Caco-2 (cell line): ENCODE results near the gene WDR20. TPM values are rescaled to one million over a fixed set of nuclear protein-coding genes. Genes with fewer than 3 reads are reported as not detected.

Source experiments
- BruUV-seq: library from RNA; stranded (reverse); fragments of 400-500 nt; replicated peaks from 2 replicates; lab custom pipeline; 2021; lab: Mats Ljungman, UMichigan
- CTCF ChIA-PET: fragments of 300-600 bp; sonication (Branson Sonifier 250); formaldehyde crosslinking; loops from one replicate; lab custom pipeline; 2022; ENCODE audit warnings: antibody characterized with exemption; lab: Charles Lee
- POLR2A ChIA-PET: fragments of 300-600 bp; sonication (Branson Sonifier 250); formaldehyde crosslinking; loops from one replicate; lab custom pipeline; 2022; ENCODE audit warnings: antibody characterized with exemption; lab: Charles Lee
- DNase-seq, 2 experiments: peaks; one replicate each; pipeline versions ENCODE4 v3.0.0 to v3.0.0-alpha.2; 2020 to 2022
- H3K27me3 ChIP-seq: replicated peaks from 2 replicates; pipeline ENCODE4 v1.6.0; 2011; ENCODE audit warnings: low read length; ENCODE audit not compliant: control insufficient read depth, insufficient read depth
- H3K36me3 ChIP-seq: 2 replicates; pipeline ENCODE4 v1.5.1; 2011; ENCODE audit warnings: low read length; ENCODE audit not compliant: control insufficient read depth, insufficient read depth
- H3K4me1 ChIP-seq: fragments of 250-450 bp; sonication (Bioruptor Pico); 2 replicates; pipeline ENCODE4 v1.5.1; 2020; ENCODE audit warnings: mild to moderate bottlenecking
- H3K4me3 ChIP-seq: 2 replicates; pipeline ENCODE4 v1.5.1; 2011; ENCODE audit warnings: low read depth, mild to moderate bottlenecking, control low read depth, low read length
- H3K9me3 ChIP-seq: fragments of 250-450 bp; sonication (Bioruptor Pico); 2 replicates; pipeline ENCODE4 v1.5.1; 2020; ENCODE audit warnings: mild to moderate bottlenecking, moderate library complexity
- H3K27ac Mint-ChIP-seq: one replicate; pipeline ENCODE4 v1.8.0; 2022; ENCODE audit warnings: mixed read lengths; ENCODE audit not compliant: unreplicated experiment
- H3K27me3 Mint-ChIP-seq: one replicate; pipeline ENCODE4 v1.8.0; 2022; ENCODE audit warnings: mixed read lengths; ENCODE audit not compliant: insufficient read depth, unreplicated experiment
- H3K36me3 Mint-ChIP-seq: one replicate; pipeline ENCODE4 v1.8.0; 2022; ENCODE audit warnings: mild to moderate bottlenecking, mixed read lengths; ENCODE audit not compliant: insufficient read depth, unreplicated experiment
- H3K4me1 Mint-ChIP-seq: one replicate; pipeline ENCODE4 v1.8.0; 2022; ENCODE audit warnings: low read depth, mixed read lengths; ENCODE audit not compliant: unreplicated experiment
- H3K4me3 Mint-ChIP-seq: one replicate; pipeline ENCODE4 v1.8.0; 2022; ENCODE audit warnings: mild to moderate bottlenecking, moderate library complexity, mixed read lengths; ENCODE audit not compliant: unreplicated experiment
- H3K9me3 Mint-ChIP-seq: one replicate; pipeline ENCODE4 v1.8.0; 2022; ENCODE audit warnings: mixed read lengths; ENCODE audit not compliant: unreplicated experiment
- CTCF ChIP-seq, 2 experiments: fragments of 200-600 bp in 1 of 2; IDR thresholded peaks; 1 replicate in 1 of 2; 2 replicates in 1 of 2; pipeline versions ENCODE4 v1.5.1 to v1.8.0; 2011 to 2022; ENCODE audit warnings: antibody characterized with exemption in 1 of 2, control low read depth in 1 of 2, inconsistent platforms in 1 of 2, low read depth in 1 of 2, low read length in 1 of 2, mild to moderate bottlenecking in 1 of 2, moderate library complexity in 1 of 2; ENCODE audit not compliant: insufficient read depth in 1 of 2, severe bottlenecking in 1 of 2, unreplicated experiment in 1 of 2
- intact Hi-C: fragments of 100-400 bp; cut with micrococcal nuclease; formaldehyde crosslinking; loops from one replicate; pipeline ENCODE4 v1.10.0; 2022; ENCODE audit not compliant: unreplicated experiment
- total RNA-seq: library from RNA; stranded (reverse); gene quantifications from 2 replicates; pipeline ENCODE4 v1.2.3, GENCODE V29; 2022

Gene WDR20
- total RNA-seq, 1 experiment from 2014 or later, result 32.5 TPM

- H3K4me3 Mint-ChIP-seq, result no peak overlapping the region
These were observed 47.9 kb downstream of the WDR20 start for GRCh38 chr14:102187568-102188001.

GRCh38 chr14:102188187-102188586 lies 48.5 kb downstream of the WDR20 start:
- ChIA-PET POLR2A (interaction anchor here (0.5 kb wide), 1 partner anchor 162 kb away, joined by 4 read pairs; no protein-coding TSS in a partner anchor), CTCF (no interaction called here)
- no peaks in the 10 kb centered on the region for H3K27me3 ChIP-seq
- H3K4me3 Mint-ChIP-seq, result no peak overlapping the region
- H3K4me1 Mint-ChIP-seq, result peaks cover 6% of the 10 kb centered on the region
- BruUV-seq, result no TSS peak
- H3K27ac Mint-ChIP-seq, result no peak overlapping the region
- H3K9me3 ChIP-seq, result no peaks in the 10 kb centered on the region
- H3K36me3 ChIP-seq, result no peaks in the 10 kb centered on the region; the same call in 1 of the 2 replicates
- H3K36me3 Mint-ChIP-seq, result peaks cover 22% of the 10 kb centered on the region
- H3K27me3 Mint-ChIP-seq, result no peaks in the 10 kb centered on the region
- H3K4me3 ChIP-seq, result no peak overlapping the region
- intact Hi-C loops, result no loop called here
- no peaks in the 10 kb centered on the region for H3K9me3 Mint-ChIP-seq
- peaks cover 17% of the 10 kb centered on the region; the same call in 1 of the 2 replicates for H3K4me1 ChIP-seq
- TF ChIP-seq CTCF (IDR thresholded peaks at IDR 0.05; ENCODE audit: insufficient read depth in 1 of 2, low read depth in 1 of 2, low read length in 1 of 2, severe bottlenecking in 1 of 2, unreplicated experiment in 1 of 2), result no peak
- no peak for DNase-seq

More at GRCh38 chr14:102187568-102188001, 47.9 kb downstream of the WDR20 start:
- H3K27ac Mint-ChIP-seq, result no peak overlapping the region
- no peaks in the 10 kb centered on the region for H3K27me3 ChIP-seq
- no peaks in the 10 kb centered on the region for H3K9me3 ChIP-seq
- H3K36me3 ChIP-seq, result no peaks in the 10 kb centered on the region; the same call in 1 of the 2 replicates
- no TSS peak for BruUV-seq
- ChIA-PET CTCF (interaction anchor here (0.7 kb wide), 1 partner anchor 126 kb away, joined by 5 read pairs; no protein-coding TSS in a partner anchor), POLR2A (interaction anchor here (0.5 kb wide), 1 partner anchor 163 kb away, joined by 4 read pairs; no protein-coding TSS in a partner anchor)
- no peak for DNase-seq
- H3K9me3 Mint-ChIP-seq, result no peaks in the 10 kb centered on the region
- TF ChIP-seq CTCF (IDR thresholded peaks at IDR 0.05; ENCODE audit: insufficient read depth in 1 of 2, low read depth in 1 of 2, low read length in 1 of 2, severe bottlenecking in 1 of 2, unreplicated experiment in 1 of 2), result no peak
- H3K4me3 ChIP-seq, result no peak overlapping the region
- H3K4me1 ChIP-seq, result peaks cover 17% of the 10 kb centered on the region; the same call in 1 of the 2 replicates
- peaks cover 22% of the 10 kb centered on the region for H3K36me3 Mint-ChIP-seq
- intact Hi-C loops, result no loop called here
- no peaks in the 10 kb centered on the region for H3K27me3 Mint-ChIP-seq
- peaks cover 6% of the 10 kb centered on the region for H3K4me1 Mint-ChIP-seq

- Mint-ChIP-seq H3K4me1 (peaks cover 6% of the 10 kb centered on the region), H3K27me3 (no peaks in the 10 kb centered on the region), H3K36me3 (peaks cover 22% of the 10 kb centered on the region), H3K9me3 (no peaks in the 10 kb centered on the region), H3K4me3 (no peak overlapping the region), H3K27ac (peak overlapping the region; percentile 72)
- no peaks in the 10 kb centered on the region for H3K9me3 ChIP-seq
- H3K4me1 ChIP-seq, result peaks cover 17% of the 10 kb centered on the region; the same call in 1 of the 2 replicates
- TF ChIP-seq CTCF (IDR thresholded peaks at IDR 0.05; ENCODE audit: insufficient read depth in 1 of 2, low read depth in 1 of 2, low read length in 1 of 2, severe bottlenecking in 1 of 2, unreplicated experiment in 1 of 2), result no peak
- intact Hi-C loops, result no loop called here
- DNase-seq, result no peak
- no peak overlapping the region for H3K4me3 ChIP-seq
- CTCF ChIA-PET, result no interaction called here
- no TSS peak for BruUV-seq
- H3K27me3 ChIP-seq, result no peaks in the 10 kb centered on the region
- POLR2A ChIA-PET, result no interaction called here
- no peaks in the 10 kb centered on the region; the same call in 1 of the 2 replicates for H3K36me3 ChIP-seq
These were observed 50.2 kb downstream of the WDR20 start for GRCh38 chr14:102189874-102190273.
